B cell (primary cell): ENCODE data around the gene CMPK1.

Experiments used
- EZH2 ChIP-seq: IDR thresholded peaks from 2 replicates; pipeline ENCODE4 v1.6.1; 2012; ENCODE audit warnings: borderline replicate concordance, low read depth, mild to moderate bottlenecking, moderate library complexity, low read length; ENCODE audit not compliant: insufficient read depth, poor library complexity, severe bottlenecking
- TF ChIP-seq, protein P1 (sequence below): fragments of 200-600 bp; IDR thresholded peaks from one replicate; pipeline ENCODE4 v1.8.0; 2022; ENCODE audit warnings: antibody characterized with exemption, mild to moderate bottlenecking

DNA sequence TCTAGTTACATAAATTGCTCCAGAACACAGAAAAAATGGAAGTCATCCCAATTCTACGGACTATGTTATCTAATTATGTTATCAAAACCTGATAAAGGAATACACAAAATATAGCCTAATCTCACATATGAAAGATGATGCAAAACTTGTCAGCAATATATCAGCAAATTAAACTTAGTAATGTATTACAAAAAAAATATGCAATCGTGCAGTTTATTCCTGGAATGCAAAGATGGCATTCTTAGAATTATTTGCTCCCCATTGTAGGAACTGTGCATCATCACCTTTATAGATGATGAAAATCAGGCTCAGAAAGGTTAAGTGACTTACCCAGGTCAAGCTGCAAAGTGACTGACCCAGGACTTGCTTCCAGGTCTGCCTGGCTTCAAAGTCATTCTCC lies 90.3 kb downstream of the CMPK1 start:
- TF ChIP-seq, protein P1, sequence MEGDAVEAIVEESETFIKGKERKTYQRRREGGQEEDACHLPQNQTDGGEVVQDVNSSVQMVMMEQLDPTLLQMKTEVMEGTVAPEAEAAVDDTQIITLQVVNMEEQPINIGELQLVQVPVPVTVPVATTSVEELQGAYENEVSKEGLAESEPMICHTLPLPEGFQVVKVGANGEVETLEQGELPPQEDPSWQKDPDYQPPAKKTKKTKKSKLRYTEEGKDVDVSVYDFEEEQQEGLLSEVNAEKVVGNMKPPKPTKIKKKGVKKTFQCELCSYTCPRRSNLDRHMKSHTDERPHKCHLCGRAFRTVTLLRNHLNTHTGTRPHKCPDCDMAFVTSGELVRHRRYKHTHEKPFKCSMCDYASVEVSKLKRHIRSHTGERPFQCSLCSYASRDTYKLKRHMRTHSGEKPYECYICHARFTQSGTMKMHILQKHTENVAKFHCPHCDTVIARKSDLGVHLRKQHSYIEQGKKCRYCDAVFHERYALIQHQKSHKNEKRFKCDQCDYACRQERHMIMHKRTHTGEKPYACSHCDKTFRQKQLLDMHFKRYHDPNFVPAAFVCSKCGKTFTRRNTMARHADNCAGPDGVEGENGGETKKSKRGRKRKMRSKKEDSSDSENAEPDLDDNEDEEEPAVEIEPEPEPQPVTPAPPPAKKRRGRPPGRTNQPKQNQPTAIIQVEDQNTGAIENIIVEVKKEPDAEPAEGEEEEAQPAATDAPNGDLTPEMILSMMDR: no peak
- no peak for TF ChIP-seq EZH2
